Epithelial cell of proximal tubule (primary cell): ENCODE results near the gene RERE. TPM values are rescaled to one million over a fixed set of nuclear protein-coding genes. Genes with fewer than 3 reads are reported as not detected.
A peak's percentile ranks its signal among the peaks of the same experiment; 100 is the strongest.

ENCODE experiments used
- DNase-seq: peaks from one replicate; pipeline ENCODE4 v3.0.0-alpha.2; 2011; ENCODE audit warnings: low read depth
- H3K4me3 ChIP-seq: 2 replicates; pipeline ENCODE4 v1.5.1; 2011; ENCODE audit warnings: low read depth, mild to moderate bottlenecking, low read length
- total RNA-seq: library from RNA; depleted of rRNA; stranded (reverse); fragments of >200 nt; gene quantifications from 2 replicates; pipeline ENCODE4 v1.2.3, GENCODE V29; 2015
- TF ChIP-seq, protein P1 (sequence below): conservative IDR thresholded peaks from 2 replicates; pipeline ENCODE4 v1.5.1; 2012; ENCODE audit warnings: low read depth, mild to moderate bottlenecking, low read length

RERE gene
- total RNA-seq, 1 donor from 2014 or later = 18.0 TPM

DNA sequence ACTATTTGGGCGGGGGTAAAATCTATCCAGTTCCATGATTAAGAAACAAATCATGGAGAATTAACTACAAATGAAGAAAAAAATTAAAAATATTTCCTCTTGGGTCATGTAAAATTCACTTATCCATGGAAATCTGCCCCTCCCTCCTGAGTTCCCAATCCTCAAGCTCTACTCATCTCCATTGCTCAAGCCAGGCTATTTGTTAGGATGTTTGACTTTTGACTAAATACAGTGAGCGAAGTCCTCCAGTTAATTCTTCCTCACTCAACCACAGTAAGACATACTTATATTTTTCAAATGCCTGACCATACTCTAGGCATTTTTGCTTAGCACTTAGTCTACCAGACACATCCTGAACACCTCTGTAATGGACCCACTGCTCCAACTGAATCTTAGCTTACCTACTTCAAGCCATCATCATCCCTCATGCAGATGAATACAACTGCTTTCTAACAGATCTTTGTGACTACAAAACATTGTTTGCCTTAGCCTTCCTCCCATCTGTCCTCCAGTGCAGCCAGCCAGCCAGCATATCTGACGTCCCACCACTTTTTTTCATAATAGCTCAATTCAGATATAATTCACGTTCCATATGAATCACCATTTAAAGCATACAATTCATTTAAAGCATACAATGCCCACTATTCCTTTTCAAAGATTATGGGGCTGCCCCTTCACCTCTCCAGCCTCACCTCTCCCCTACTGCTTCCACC, 154.2 kb downstream of the RERE start:
- no peak for DNase-seq
- peak overlapping the region; percentile 30 for H3K4me3 ChIP-seq
- TF ChIP-seq, protein P1, sequence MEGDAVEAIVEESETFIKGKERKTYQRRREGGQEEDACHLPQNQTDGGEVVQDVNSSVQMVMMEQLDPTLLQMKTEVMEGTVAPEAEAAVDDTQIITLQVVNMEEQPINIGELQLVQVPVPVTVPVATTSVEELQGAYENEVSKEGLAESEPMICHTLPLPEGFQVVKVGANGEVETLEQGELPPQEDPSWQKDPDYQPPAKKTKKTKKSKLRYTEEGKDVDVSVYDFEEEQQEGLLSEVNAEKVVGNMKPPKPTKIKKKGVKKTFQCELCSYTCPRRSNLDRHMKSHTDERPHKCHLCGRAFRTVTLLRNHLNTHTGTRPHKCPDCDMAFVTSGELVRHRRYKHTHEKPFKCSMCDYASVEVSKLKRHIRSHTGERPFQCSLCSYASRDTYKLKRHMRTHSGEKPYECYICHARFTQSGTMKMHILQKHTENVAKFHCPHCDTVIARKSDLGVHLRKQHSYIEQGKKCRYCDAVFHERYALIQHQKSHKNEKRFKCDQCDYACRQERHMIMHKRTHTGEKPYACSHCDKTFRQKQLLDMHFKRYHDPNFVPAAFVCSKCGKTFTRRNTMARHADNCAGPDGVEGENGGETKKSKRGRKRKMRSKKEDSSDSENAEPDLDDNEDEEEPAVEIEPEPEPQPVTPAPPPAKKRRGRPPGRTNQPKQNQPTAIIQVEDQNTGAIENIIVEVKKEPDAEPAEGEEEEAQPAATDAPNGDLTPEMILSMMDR = no peak

DNA sequence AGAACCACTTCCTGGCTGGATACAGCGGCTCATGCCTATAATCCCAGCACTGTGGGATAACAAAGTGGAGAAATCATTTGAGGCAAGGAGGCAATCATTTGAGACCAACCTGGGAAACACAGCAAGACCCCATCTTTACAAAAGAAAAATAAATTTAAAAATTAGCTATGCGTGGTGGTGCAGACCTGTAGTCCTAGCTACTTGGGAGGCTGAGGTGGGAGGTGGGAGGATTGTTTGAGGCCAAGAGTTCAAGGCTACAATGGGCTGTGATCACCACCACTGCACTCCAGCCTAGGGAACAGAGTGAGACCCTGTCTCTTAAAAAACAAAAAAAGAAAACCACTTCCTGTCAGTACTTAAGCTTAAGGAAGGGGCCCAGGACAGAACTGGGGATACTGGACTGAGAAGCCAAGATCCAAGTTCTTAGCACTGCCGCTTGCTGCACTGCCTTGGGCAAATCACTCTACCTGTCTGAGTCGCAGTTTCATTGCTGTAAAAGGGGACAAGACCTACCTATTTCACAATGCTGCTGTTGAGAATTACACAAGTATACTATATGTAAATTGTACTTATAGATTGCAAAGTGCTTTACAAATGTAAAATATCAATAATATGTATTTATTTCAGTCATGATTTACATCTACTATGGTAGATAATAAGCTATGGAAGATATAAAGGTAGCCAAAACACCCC, 154.9 kb downstream of the RERE start:
- TF ChIP-seq, protein P1 = no peak
- H3K4me3 ChIP-seq = no peak overlapping the region
- no peak for DNase-seq

DNA sequence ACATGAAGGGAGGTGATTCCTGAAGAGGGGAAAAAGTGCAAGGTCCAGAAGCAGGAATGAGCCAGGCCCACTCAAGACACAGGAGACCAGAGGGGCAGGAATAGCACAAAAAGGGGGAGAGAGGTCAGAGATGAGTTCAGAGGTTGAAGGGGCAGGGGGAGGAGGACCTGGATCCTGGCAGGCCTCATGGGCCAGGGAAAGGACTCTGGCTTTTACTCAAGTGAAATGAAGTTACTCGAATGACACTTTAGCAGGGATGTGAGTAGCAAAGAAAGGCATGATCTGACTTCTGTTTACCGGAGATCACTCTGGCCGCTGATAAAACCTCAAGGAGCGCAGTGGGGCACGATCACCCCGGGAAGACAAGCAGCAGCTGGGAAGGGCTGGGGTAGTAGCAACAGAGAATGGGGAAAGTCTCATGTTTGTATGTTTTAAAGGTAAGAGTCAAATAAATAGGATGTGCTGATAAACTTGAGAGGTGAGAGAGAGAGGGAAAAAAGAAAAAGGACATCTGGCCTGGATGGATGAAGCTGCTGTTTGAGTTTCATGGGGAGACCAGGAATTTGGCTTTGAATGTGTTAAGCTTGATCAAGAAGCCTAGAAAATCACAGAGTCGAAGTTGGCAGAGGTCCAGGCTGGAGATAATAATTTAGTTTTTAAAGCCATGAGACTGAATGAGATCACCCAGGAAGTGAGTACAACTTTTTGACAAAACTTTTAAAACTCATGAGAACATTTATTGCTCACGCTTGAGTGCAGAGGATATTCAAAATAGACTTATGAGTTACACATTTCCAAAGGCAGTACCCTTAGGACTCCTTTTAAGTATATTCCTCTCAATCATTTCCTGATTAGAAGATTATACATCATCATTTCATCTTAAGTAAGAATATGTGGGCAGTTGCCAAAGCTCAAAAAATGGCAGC, 156.0 kb downstream of the RERE start:
- no peak overlapping the region for H3K4me3 ChIP-seq
- no peak for DNase-seq

DNA sequence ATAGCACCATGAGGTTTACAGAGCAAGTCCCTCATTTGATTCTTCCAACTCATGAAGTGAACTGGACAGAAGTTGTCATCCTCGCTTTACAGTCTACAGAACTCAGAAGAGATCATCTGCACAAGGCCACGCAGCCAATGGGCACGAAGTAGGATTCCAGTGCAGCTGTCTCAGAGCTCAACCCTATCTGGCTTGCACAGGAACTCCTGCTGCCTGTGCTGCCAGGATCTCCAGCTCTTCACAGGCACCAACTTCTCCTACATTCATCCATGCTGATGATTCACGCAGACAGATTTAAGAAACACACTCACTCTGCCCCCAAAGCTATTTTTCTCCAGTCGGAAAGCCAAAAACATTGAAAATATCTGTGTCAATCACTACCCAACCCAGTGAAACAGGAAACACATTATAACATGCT, 157.0 kb downstream of the RERE start:
- no peak overlapping the region for H3K4me3 ChIP-seq
- DNase-seq = no peak
- TF ChIP-seq, protein P1 = no peak

More for the DNA sequence above, 156.0 kb downstream of the RERE start:
- TF ChIP-seq, protein P1 = no peak

DNA sequence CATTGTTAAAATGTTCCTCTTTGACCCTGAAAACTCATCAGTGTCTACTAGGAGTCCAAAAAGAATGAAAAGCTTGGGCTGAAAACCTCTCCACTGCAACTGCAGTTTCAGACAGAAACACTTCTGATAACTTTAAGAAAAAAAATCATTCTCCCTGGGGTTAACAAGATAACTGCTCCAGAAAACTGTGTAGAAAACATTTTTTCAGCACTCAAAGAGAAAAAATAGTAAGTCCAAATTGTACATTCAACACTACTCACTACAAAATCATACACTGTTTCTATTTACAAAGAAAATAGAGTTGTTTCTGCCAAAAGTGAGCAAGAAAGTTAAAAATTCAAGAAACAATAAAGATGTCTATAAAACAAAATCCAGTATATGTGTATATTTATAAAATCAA, 157.8 kb downstream of the RERE start:
- TF ChIP-seq, protein P1 = no peak

DNA sequence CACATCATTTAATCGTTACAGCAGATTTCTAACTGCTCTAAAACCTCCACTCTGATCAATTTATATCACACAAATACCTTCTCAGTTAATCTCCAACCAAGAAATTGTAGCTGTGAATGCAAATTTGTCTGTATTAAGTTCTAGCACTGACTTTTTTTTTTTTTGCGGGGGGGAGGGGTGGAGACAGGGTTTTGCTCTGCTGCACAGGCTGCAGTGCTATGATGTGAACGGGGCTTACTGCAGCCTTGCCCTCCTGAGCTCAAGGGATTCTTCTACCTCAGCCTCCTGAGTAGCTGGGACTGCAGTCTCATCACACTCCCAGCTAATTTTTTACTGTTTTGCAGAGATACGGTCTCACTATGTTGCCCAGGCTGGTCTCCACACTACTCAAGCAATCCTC, 163.6 kb downstream of the RERE start:
- no peak overlapping the region for H3K4me3 ChIP-seq
- no peak for DNase-seq
- TF ChIP-seq, protein P1 = no peak

More for the DNA sequence above, 157.8 kb downstream of the RERE start:
- no peak overlapping the region for H3K4me3 ChIP-seq
- no peak for DNase-seq
